ENCODE results near the gene EGFL6.

GRCh38 chrX:13673016-13673415 lies 103.6 kb downstream of the EGFL6 start:
- TF ChIP-seq POLR2A (IDR thresholded peaks at IDR 0.05; ENCODE audit: extremely low read depth, insufficient read length) (no peak), CTCF (IDR thresholded peaks at IDR 0.05; ENCODE audit: low read depth, low read length) (no peak)
